T1000 (cell line): ENCODE results near the gene SPRR3.

ENCODE experiments used
- DNase-seq: peaks from one replicate; lab custom pipeline; 2025; ENCODE audit warnings: mixed read lengths; lab: John Stamatoyannopoulos, UW

The SPRR3 gene

GRCh38 chr1:153001382-153001781 lies at the start of gene SPRR3:
TSS of gene SPRR3 (plus strand) at chr1:153001749. CDS start at chr1:153003021, 1,272 bp downstream.
- no peak for DNase-seq

GRCh38 chr1:152953761-152954160 lies 47.8 kb upstream of the SPRR3 start:
- DNase-seq, result no peak

- no peak for DNase-seq
Measured at GRCh38 chr1:152954436-152954835, 47.1 kb upstream of the SPRR3 start.

GRCh38 chr1:152957561-152957960 lies 44.0 kb upstream of the SPRR3 start:
- DNase-seq, result no peak

GRCh38 chr1:152959273-152959672 lies 42.3 kb upstream of the SPRR3 start:
- DNase-seq, result no peak

GRCh38 chr1:152959801-152960451 lies 41.6 kb upstream of the SPRR3 start:
- no peak for DNase-seq

GRCh38 chr1:152960452-152961044 lies 41.0 kb upstream of the SPRR3 start:
- DNase-seq, result no peak

GRCh38 chr1:152961226-152961891 lies 40.2 kb upstream of the SPRR3 start:
- no peak for DNase-seq

- DNase-seq, result no peak
Measured at GRCh38 chr1:152962876-152963415, 38.6 kb upstream of the SPRR3 start.

- DNase-seq, result no peak
Measured at GRCh38 chr1:152964536-152964935, 37.0 kb upstream of the SPRR3 start.

- no peak for DNase-seq
Measured at GRCh38 chr1:152965853-152966252, 35.7 kb upstream of the SPRR3 start.

- DNase-seq, result no peak
Measured at GRCh38 chr1:152967201-152967600, 34.3 kb upstream of the SPRR3 start.

- DNase-seq, result no peak
Measured at GRCh38 chr1:152968248-152968647, 33.3 kb upstream of the SPRR3 start.

- DNase-seq, result no peak
Measured at GRCh38 chr1:152969036-152969435, 32.5 kb upstream of the SPRR3 start.

- DNase-seq, result no peak
Measured at GRCh38 chr1:152970495-152970894, 31.1 kb upstream of the SPRR3 start, which contains the start of gene SPRR4. TSS of gene SPRR4 (plus strand) at chr1:152970648. CDS start at chr1:152971891, 1,243 bp downstream.

- no peak for DNase-seq
Measured at GRCh38 chr1:152972196-152972886, 29.2 kb upstream of the SPRR3 start.

- DNase-seq, result no peak
Measured at GRCh38 chr1:152976688-152977087, 24.9 kb upstream of the SPRR3 start.

GRCh38 chr1:152977614-152978013 lies 23.9 kb upstream of the SPRR3 start:
- no peak for DNase-seq

- DNase-seq, result no peak
Measured at GRCh38 chr1:152980676-152981075, 20.9 kb upstream of the SPRR3 start.

GRCh38 chr1:152981146-152981871 lies 20.2 kb upstream of the SPRR3 start:
- no peak for DNase-seq

- no peak for DNase-seq
Measured at GRCh38 chr1:152982076-152982475, 19.5 kb upstream of the SPRR3 start.

GRCh38 chr1:152983234-152983633 lies 18.3 kb upstream of the SPRR3 start:
- DNase-seq, result no peak
